Smooth muscle cell (in vitro differentiated cells): ENCODE data around the gene PPIE. TPM values are rescaled to one million over a fixed set of nuclear protein-coding genes. Genes with fewer than 3 reads are reported as not detected.

Experiments
- DNase-seq: peaks from one replicate; lab custom pipeline; 2025; ENCODE audit not compliant: unreplicated experiment; lab: John Stamatoyannopoulos, UW
- H2AFZ ChIP-seq: fragments of 200-600 bp; sonication (generic); 2 replicates; pipeline ENCODE4 v1.6.0; 2016; ENCODE audit warnings: antibody characterized with exemption, low read depth, mild to moderate bottlenecking
- H3F3A ChIP-seq: fragments of 200-600 bp; sonication (generic); 2 replicates; pipeline ENCODE4 v1.6.0; 2017; ENCODE audit warnings: antibody characterized with exemption, low read depth
- H3K27ac ChIP-seq: fragments of 200-600 bp; sonication (generic); 2 replicates; pipeline ENCODE4 v1.5.1; 2016; ENCODE audit warnings: low read depth, mild to moderate bottlenecking
- H3K27me3 ChIP-seq: fragments of 200-600 bp; sonication (generic); 2 replicates; pipeline ENCODE4 v1.6.1; 2016; ENCODE audit warnings: low read depth, mild to moderate bottlenecking
- H3K36me3 ChIP-seq: fragments of 200-600 bp; sonication (generic); 2 replicates; pipeline ENCODE4 v1.5.1; 2016; ENCODE audit warnings: low read depth
- H3K4me1 ChIP-seq: fragments of 200-600 bp; sonication (generic); 2 replicates; pipeline ENCODE4 v1.5.1; 2016; ENCODE audit warnings: low read depth
- H3K4me2 ChIP-seq: fragments of 200-600 bp; sonication (generic); 2 replicates; pipeline ENCODE4 v1.6.0; 2016; ENCODE audit warnings: mild to moderate bottlenecking
- H3K4me3 ChIP-seq: fragments of 200-600 bp; sonication (generic); 2 replicates; pipeline ENCODE4 v1.5.1; 2016; ENCODE audit warnings: mild to moderate bottlenecking
- H3K79me2 ChIP-seq: fragments of 200-600 bp; sonication (generic); 2 replicates; pipeline ENCODE4 v1.6.0; 2016; ENCODE audit warnings: low read depth, mild to moderate bottlenecking
- H3K9ac ChIP-seq: fragments of 200-600 bp; sonication (generic); 2 replicates; pipeline ENCODE4 v1.6.0; 2016; ENCODE audit warnings: low read depth
- H3K9me3 ChIP-seq: fragments of 200-600 bp; sonication (generic); replicated peaks from 2 replicates; pipeline ENCODE4 v1.5.1; 2016; ENCODE audit warnings: low read depth
- H4K20me1 ChIP-seq: fragments of 200-600 bp; sonication (generic); 2 replicates; pipeline ENCODE4 v1.6.0; 2016; ENCODE audit warnings: low read depth
- CTCF ChIP-seq: fragments of 200-600 bp; sonication (generic); IDR thresholded peaks from 2 replicates; pipeline ENCODE4 v1.5.1; 2017; ENCODE audit warnings: borderline replicate concordance, mild to moderate bottlenecking, antibody characterized with exemption; ENCODE audit not compliant: insufficient read depth, poor library complexity, severe bottlenecking
- WGBS: methylation state at CpG from one replicate; pipeline ENCODE4 v1.1.7; 2016; ENCODE audit warnings: low lambda C conversion rate; 5-methylcytosine and 5-hydroxymethylcytosine counted together
- polyA plus RNA-seq: library from polyadenylated mRNA; unstranded; fragments of >200 nt; fragmentation: Nextera tagmentation; extraction: Ambion mirVana; gene quantifications from 2 replicates; pipeline ENCODE4 v1.2.1, GENCODE V29; 2016
- total RNA-seq: library from RNA; depleted of rRNA; stranded (reverse); fragments of >200 nt; gene quantifications from 2 replicates; pipeline ENCODE4 v1.2.3, GENCODE V29; 2014

Gene PPIE
- total and polyA plus RNA-seq, 2 experiments from 2014 or later: 47.8 to 62.0 TPM

- Histone ChIP-seq H2AFZ (no peak overlapping the region), H3K4me2 (no peak overlapping the region), H3K79me2 (no peaks in the 10 kb centered on the region), H3K36me3 (no peaks in the 10 kb centered on the region), H3K9me3 (no peaks in the 10 kb centered on the region), H4K20me1 (no peaks in the 10 kb centered on the region), H3K27ac (no peak overlapping the region), H3K9ac (no peak overlapping the region), H3K27me3 (peaks cover 93% of the 10 kb centered on the region), H3F3A (no peaks in the 10 kb centered on the region), H3K4me1 (no peaks in the 10 kb centered on the region), H3K4me3 (no peak overlapping the region)
- no peak for TF ChIP-seq CTCF
- WGBS: 60% methylated on average over 4 of the region's 4 CpGs
- no peak for DNase-seq
Observed at GRCh38 chr1:39729842-39730241, 8.8 kb upstream of the PPIE start.

GRCh38 chr1:39732730-39733129, 6.0 kb upstream of the PPIE start:
- TF ChIP-seq CTCF: no peak

GRCh38 chr1:39733161-39733560, 5.5 kb upstream of the PPIE start:
- no peak for TF ChIP-seq CTCF
- WGBS: 79% methylated on average over 7 of the region's 7 CpGs
- Histone ChIP-seq H3F3A (no peaks in the 10 kb centered on the region), H3K4me3 (no peak overlapping the region), H3K9ac (no peak overlapping the region), H3K27ac (no peak overlapping the region), H3K4me1 (no peaks in the 10 kb centered on the region), H3K9me3 (no peaks in the 10 kb centered on the region), H3K79me2 (no peaks in the 10 kb centered on the region), H3K4me2 (no peak overlapping the region), H4K20me1 (no peaks in the 10 kb centered on the region), H2AFZ (no peak overlapping the region), H3K36me3 (no peaks in the 10 kb centered on the region), H3K27me3 (peaks cover 75% of the 10 kb centered on the region)
- no peak for DNase-seq

More at GRCh38 chr1:39732730-39733129, 6.0 kb upstream of the PPIE start:
- Histone ChIP-seq H3K9ac (no peak overlapping the region), H3F3A (no peaks in the 10 kb centered on the region), H3K27me3 (peaks cover 80% of the 10 kb centered on the region), H3K36me3 (no peaks in the 10 kb centered on the region), H3K9me3 (no peaks in the 10 kb centered on the region), H2AFZ (no peak overlapping the region), H3K4me2 (no peak overlapping the region), H3K79me2 (no peaks in the 10 kb centered on the region), H4K20me1 (no peaks in the 10 kb centered on the region), H3K27ac (no peak overlapping the region), H3K4me1 (no peaks in the 10 kb centered on the region), H3K4me3 (no peak overlapping the region)
- WGBS: 71% methylated on average over 3 of the region's 3 CpGs
- no peak for DNase-seq

- whole genome bisulfite sequencing: 79% methylated on average over 3 of the region's 3 CpGs
- H3K4me3 ChIP-seq: no peak overlapping the region
- TF ChIP-seq CTCF: no peak
Observed at GRCh38 chr1:39735731-39736130, 3.0 kb upstream of the PPIE start.

More at GRCh38 chr1:39735731-39736130, 3.0 kb upstream of the PPIE start:
- Histone ChIP-seq H3K27me3 (peaks cover 57% of the 10 kb centered on the region), H3K27ac (no peak overlapping the region), H3K79me2 (peaks cover 13% of the 10 kb centered on the region), H3K9ac (no peak overlapping the region), H3K9me3 (no peaks in the 10 kb centered on the region), H3K4me1 (peaks cover 10% of the 10 kb centered on the region), H3K36me3 (no peaks in the 10 kb centered on the region), H3F3A (no peaks in the 10 kb centered on the region), H3K4me2 (no peak overlapping the region), H4K20me1 (no peaks in the 10 kb centered on the region), H2AFZ (no peak overlapping the region)
- DNase-seq: no peak
